ENCODE measurements around the gene PCID2. TPM values are rescaled to one million over a fixed set of nuclear protein-coding genes. Genes with fewer than 3 reads are reported as not detected.

Gene PCID2
- total RNA-seq, 2 experiments from 2014 or later, result 75.8 to 79.0 TPM

GRCh38 chr13:113143466-113144254 lies 64.8 kb downstream of the PCID2 start:
- H3K27me3 Mint-ChIP-seq, result no peaks in the 10 kb centered on the region
- ChIA-PET CTCF (no interaction called here), POLR2A (no interaction called here)
- TF ChIP-seq CTCF (IDR thresholded peaks at IDR 0.05), result no peak
- ATAC-seq, result no peak
- DNase-seq, result no peak
- intact Hi-C loops (cut with micrococcal nuclease), result no loop called here
- no peak overlapping the region for H3K4me3 Mint-ChIP-seq
- H3K4me1 Mint-ChIP-seq (ENCODE audit: low read depth), result peaks cover 12% of the 10 kb centered on the region
- no peaks in the 10 kb centered on the region for H3K9me3 Mint-ChIP-seq
- H3K27ac Mint-ChIP-seq, result no peak overlapping the region
- no peaks in the 10 kb centered on the region for H3K36me3 Mint-ChIP-seq (ENCODE audit: low read depth)

GRCh38 chr13:113142876-113143275 lies 65.6 kb downstream of the PCID2 start:
- ATAC-seq (no peak), DNase-seq (no peak)
- POLR2A ChIA-PET, result no interaction called here
- no peaks in the 10 kb centered on the region for H3K36me3 Mint-ChIP-seq (ENCODE audit: low read depth)
- H3K27ac Mint-ChIP-seq, result no peak overlapping the region
- no peaks in the 10 kb centered on the region for H3K27me3 Mint-ChIP-seq
- no peak overlapping the region for H3K4me3 Mint-ChIP-seq
- intact Hi-C loops (cut with micrococcal nuclease), result no loop called here
- CTCF ChIA-PET, result no interaction called here
- no peak for TF ChIP-seq CTCF (IDR thresholded peaks at IDR 0.05)
- H3K4me1 Mint-ChIP-seq (ENCODE audit: low read depth), result peaks cover 12% of the 10 kb centered on the region
- no peaks in the 10 kb centered on the region for H3K9me3 Mint-ChIP-seq

- ChIA-PET CTCF (interaction anchor here (1.0 to 1.2 kb wide), 2 partner anchors 198 to 274 kb away, joined by 3 read pairs; no protein-coding TSS in a partner anchor), POLR2A (interaction anchor here (0.6 kb wide), 1 partner anchor 9 kb away, joined by 3 read pairs; no protein-coding TSS in a partner anchor)
Observed at GRCh38 chr13:113141601-113141970, 66.9 kb downstream of the PCID2 start.

GRCh38 chr13:113140677-113141600 lies 67.5 kb downstream of the PCID2 start:
- Mint-ChIP-seq H3K27me3 (no peaks in the 10 kb centered on the region), H3K27ac (no peak overlapping the region), H3K4me1 (ENCODE audit: low read depth) (peaks cover 6% of the 10 kb centered on the region), H3K36me3 (ENCODE audit: low read depth) (no peaks in the 10 kb centered on the region), H3K4me3 (no peak overlapping the region), H3K9me3 (no peaks in the 10 kb centered on the region)
- ATAC-seq (no peak), DNase-seq (no peak)
- CTCF ChIA-PET, result interaction anchor here (1.0 to 1.2 kb wide), 2 partner anchors 198 to 275 kb away, joined by 3 read pairs; no protein-coding TSS in a partner anchor
- POLR2A ChIA-PET, result interaction anchor here (0.6 kb wide), 2 partner anchors 10 to 938 kb away, joined by 3 read pairs; no protein-coding TSS in a partner anchor
- intact Hi-C loops (cut with micrococcal nuclease), result no loop called here
- no peak for TF ChIP-seq CTCF (IDR thresholded peaks at IDR 0.05)

More at GRCh38 chr13:113141601-113141970, 66.9 kb downstream of the PCID2 start:
- Mint-ChIP-seq H3K4me3 (no peak overlapping the region), H3K4me1 (ENCODE audit: low read depth) (peaks cover 12% of the 10 kb centered on the region), H3K27me3 (no peaks in the 10 kb centered on the region), H3K27ac (no peak overlapping the region), H3K36me3 (ENCODE audit: low read depth) (no peaks in the 10 kb centered on the region), H3K9me3 (no peaks in the 10 kb centered on the region)
- TF ChIP-seq CTCF (IDR thresholded peaks at IDR 0.05), result no peak
- DNase-seq (no peak), ATAC-seq (no peak)
- intact Hi-C loops (cut with micrococcal nuclease), result no loop called here
